ENCODE results near the gene TMEM174.

DNA sequence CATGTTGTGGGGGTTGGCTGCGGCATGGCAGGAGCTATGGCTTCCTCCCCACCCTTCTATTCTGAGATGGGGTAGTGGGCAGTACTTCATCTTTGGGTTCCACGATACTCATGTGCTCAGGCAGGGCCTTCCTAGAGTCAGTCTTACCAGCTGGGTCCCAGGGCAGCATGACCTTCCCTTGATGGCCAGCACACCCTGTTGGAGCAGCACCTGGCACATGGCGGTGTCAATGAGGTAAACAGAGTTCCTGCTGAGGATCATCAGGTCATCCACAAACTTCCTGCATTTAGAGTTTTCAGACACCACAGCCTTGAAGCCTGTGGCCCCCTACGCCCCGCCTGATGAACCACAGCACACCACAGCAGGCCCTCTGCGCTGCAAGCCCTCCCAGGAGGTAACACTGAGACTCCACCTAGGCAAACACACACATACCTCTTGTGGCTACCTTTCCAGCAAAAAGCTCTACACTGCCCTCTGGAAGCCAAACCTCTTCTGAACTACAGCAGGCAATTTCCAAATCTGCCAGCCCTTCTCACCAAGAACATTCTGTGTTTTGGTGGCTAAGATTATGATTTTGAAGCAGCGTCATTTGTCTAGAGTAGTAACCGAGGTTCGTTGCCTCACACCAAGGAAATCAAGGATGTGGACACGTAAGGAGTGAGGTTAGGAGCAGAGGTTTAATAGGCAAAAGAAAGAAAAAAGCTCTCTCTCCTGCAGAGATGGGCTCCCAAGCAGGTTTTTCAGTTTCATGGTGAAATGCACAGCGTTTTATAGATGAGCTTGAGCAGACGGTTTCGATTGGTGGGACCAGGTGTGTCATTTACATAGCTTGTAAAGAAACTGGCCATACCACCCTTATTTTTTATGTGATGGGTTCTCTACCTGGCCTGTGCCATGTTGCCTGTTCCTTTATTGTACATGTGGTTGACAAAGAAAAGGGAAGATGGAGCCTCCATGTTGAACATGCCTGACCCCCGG is 20.3 kb upstream of the TMEM174 start:
- TF ChIP-seq, protein P1, sequence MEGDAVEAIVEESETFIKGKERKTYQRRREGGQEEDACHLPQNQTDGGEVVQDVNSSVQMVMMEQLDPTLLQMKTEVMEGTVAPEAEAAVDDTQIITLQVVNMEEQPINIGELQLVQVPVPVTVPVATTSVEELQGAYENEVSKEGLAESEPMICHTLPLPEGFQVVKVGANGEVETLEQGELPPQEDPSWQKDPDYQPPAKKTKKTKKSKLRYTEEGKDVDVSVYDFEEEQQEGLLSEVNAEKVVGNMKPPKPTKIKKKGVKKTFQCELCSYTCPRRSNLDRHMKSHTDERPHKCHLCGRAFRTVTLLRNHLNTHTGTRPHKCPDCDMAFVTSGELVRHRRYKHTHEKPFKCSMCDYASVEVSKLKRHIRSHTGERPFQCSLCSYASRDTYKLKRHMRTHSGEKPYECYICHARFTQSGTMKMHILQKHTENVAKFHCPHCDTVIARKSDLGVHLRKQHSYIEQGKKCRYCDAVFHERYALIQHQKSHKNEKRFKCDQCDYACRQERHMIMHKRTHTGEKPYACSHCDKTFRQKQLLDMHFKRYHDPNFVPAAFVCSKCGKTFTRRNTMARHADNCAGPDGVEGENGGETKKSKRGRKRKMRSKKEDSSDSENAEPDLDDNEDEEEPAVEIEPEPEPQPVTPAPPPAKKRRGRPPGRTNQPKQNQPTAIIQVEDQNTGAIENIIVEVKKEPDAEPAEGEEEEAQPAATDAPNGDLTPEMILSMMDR (IDR thresholded peaks at IDR 0.05; ENCODE audit: low read depth, low read length) = peak; percentile 40
- no peak for TF ChIP-seq EZH2phosphoT487 (IDR thresholded peaks at IDR 0.05; ENCODE audit: low read depth)
